ENCODE measurements around the gene CEP164.
"Not testable (repeated sequence)": the region's sequence is repeated elsewhere in the genome, so short reads cannot be mapped to it uniquely, and the experiment has no call there.

Gene CEP164

GRCh38 chr11:117305145-117305544, 22.5 kb upstream of the CEP164 start:
- DNase-seq (ENCODE audit: low spot score) = no peak

DNA sequence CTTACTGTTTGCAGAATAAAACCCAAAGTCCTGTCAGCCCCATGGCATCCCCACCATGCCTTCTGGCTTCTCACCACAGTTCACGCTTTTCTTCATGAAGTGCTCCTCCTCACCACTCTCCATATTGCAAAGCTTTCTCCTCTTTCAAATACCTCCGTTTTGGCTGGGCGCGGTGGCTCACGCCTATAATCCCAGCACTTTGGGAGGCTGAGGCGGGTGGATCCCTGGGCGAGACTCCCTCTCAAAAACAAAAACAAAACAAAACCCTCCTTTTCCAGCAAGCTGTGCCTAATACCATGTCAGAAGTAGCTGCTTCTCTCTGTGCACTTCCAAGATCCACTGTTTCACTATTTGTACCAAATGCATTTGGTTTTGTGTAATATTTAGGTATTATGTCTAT, 18.3 kb upstream of the CEP164 start:
- no peak for DNase-seq (ENCODE audit: low spot score)

- no peak for DNase-seq (ENCODE audit: low spot score)
Measured at GRCh38 chr11:117313091-117313490, 14.6 kb upstream of the CEP164 start.

- DNase-seq (ENCODE audit: low spot score) = no peak
Measured at GRCh38 chr11:117313828-117314768, 13.6 kb upstream of the CEP164 start.

- DNase-seq (ENCODE audit: low spot score) = no peak
Measured at GRCh38 chr11:117314840-117315239, 12.8 kb upstream of the CEP164 start.

DNA sequence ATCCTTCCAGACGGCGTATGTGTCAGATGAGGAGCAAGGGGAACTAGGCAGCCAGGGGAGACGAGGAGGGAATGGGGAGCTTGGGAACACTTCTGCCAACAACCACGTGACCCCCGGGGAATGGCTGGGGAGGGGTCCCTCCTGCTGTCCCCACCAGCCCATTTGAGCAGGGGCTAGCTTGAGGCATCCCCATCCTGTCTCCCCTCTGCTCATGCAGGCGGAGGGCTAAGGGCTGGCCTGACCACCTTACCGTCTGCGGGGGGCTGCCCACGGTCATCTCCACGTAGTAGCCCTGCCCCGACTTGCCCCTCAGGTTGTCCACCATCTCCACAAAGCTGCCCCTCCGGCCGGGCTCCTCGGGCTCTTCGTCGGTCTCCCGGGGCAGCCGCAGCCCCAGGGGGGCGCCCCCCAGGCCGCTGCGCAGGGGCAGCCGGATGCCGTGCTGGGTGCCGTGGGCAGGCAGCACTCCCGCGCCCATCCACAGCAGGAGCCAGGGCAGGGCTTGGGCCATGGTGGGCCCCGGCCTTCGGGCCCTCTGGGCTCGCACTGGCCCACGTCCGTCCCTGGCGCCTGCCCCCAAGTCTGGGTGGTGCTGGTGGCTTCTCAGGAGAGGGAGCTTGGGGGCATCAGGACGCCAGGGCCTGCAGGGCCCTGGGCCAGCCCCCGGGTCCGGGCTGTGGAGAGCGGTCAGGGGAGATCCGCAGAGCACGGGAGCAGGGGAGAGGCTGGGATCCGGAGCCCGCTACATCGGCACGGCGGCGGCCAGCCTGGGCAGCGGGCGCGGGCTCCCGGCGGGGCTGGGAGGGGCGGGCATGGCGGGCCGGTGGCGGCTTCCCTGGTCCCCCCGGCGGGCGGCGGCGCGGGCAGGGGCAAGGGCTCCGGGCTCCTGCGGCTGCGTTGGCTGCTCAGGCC, 12.1 kb upstream of the CEP164 start:
- DNase-seq (ENCODE audit: low spot score) = no peak

DNA sequence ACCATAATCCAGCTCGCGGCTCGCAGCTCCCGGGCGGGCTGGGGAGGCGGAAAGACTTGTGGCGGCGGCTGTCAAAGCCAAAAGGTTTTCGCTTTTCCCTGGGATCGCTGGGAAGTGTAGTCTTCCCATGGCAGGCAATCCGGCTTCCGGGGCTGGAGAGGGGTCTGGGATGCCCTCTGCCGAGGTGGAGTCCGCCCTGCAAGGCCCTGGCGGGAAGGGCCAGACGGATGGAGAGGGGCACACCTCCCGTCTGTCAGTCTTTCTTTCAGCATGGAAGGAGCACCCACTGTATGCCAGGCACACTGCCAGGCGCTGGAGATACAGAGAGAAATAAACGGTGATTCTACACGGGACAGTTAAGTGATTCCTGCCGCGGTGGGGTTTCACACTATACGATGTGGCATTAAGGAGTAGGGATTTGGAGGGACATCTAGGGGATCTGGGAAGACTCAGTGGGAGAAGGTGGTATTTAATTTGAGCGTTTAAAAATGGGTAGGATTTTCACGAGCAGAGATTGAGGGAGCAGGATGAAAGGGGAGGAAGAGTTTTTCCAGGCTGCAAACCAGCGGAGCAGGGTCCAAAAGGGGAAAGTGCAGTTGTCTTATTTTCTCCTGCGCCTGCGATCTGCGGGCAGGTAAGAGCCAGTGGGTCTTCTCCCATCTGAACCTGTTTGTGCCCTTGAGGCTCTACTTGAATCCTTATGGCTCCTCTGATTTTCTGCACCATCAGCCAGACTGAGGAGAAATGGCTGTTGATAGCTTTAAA, 11.3 kb upstream of the CEP164 start, which contains the start of gene BACE1:
Gene BACE1, minus strand, starts transcription at position 60 of the 765 bp plus-strand sequence. CDS start 461 bp downstream, outside the sequence.
- DNase-seq (ENCODE audit: low spot score) = peak; percentile 91

DNA sequence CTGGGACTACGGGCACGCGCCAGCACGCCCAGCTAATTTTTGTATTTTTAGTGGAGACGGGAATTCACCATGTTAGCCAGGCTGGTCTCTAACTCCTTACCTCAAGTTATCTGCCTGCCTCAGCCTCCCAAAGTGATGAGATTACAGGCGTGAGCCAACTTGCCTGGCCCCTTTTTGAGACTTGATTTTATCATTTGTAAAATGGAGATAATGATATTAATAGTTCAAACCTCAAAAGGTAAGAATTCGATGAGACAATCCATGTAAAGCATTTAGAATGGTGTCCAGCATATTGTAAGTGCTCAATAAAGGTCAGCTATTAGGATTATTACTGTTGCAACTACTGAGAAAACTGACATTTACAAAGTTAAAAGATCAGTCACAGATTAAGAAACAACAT, 8.9 kb upstream of the CEP164 start:
- no peak for DNase-seq (ENCODE audit: low spot score)

- no peak for DNase-seq (ENCODE audit: low spot score)
Measured at GRCh38 chr11:117319214-117319840, 8.3 kb upstream of the CEP164 start.

- DNase-seq (ENCODE audit: low spot score) = not testable (repeated sequence)
Measured at GRCh38 chr11:117327255-117327566, 443 bp upstream of the CEP164 start.

DNA sequence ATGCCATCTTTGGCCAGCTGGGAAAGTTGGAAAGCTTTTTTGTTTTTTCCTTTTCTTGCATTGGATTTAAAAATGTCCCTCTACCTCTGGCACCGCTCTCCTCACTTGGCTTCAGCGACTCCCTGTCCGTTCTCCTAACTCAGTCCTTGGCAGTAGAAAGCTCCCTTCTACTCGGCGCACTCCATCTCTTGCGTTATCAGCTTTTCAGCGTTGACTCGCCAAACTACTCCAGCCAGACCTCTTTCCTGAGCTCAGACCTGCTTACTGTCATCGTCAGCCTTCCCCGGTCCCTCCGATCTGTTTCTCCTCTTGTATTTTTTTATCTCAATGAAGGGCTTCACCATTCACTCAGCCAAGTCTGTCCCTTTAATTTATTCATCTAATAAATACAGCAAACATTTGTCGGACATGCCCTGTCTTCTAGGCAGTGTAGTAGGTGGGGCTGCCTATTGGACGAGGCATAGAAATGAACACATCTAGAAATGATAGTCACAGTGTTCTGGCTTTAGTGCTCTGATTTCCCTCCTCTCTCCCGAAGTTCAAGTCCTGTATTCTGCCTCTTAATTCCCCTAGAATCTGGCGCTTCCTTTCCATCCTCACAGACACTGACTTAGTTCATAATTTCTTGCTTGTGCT, 839 bp downstream of the CEP164 start:
- DNase-seq (ENCODE audit: low spot score) = no peak

DNA sequence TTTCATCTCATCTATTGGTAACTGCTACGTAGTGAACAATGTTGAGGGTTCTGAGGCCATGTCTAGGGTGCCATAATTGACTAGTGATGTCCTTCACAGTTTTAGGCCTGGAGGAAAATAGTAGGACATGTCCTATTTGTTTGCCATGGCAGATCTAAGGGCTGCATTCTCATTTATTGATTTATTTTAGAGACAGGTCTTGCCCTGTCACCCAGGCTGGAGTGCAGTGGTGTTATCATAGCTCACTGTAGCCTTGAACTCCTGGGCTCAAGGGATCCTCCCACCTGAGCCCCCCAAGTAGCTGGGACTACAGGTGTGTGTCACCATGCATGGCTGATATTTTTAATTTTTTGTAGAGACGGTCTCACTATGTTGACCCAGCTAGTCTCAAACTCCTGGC, 5.2 kb downstream of the CEP164 start:
- no peak for DNase-seq (ENCODE audit: low spot score)

GRCh38 chr11:117333917-117334316, 6.3 kb downstream of the CEP164 start:
- DNase-seq (ENCODE audit: low spot score) = peak; percentile 55

GRCh38 chr11:117334896-117335295, 7.2 kb downstream of the CEP164 start:
- DNase-seq (ENCODE audit: low spot score) = no peak

DNA sequence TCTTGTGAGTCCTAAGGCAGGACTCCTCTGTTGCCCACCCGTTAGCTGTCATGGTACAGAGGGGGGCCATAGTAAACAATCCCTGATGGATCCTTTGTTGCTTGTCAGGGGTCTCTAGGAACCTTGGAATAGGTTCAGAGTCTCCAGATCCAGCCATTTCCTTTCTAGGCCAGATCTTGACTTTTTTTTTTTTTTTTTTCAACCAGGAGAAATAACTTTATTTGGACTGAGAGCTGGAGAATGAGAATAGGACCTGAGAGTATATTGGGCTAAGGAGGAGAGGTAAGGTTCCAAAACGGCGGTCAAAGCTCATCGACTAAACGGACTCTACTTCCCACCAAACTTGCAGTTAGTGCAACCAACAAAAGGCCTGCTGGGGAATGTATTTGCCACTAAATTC, 7.7 kb downstream of the CEP164 start:
- DNase-seq (ENCODE audit: low spot score) = no peak

DNA sequence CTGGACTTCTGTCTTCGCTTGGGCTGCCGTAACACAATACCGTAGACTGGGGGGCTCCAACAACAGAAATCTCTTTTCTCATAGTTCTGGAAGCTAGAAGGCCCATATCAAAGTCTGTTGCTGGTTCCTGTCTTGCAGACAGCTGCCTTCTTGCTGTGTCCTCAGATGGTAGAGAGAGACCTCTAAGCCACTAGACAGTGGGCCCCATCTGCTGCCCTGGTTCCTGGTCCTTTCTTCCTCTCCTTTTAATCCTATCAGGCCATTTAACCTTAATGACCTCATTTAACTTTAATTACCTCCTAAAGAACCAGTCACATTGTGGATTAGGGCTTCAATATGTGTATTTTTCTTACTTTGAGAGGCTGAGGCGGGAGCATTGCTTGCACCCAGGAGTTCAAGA, 9.4 kb downstream of the CEP164 start:
- no peak for DNase-seq (ENCODE audit: low spot score)

DNA sequence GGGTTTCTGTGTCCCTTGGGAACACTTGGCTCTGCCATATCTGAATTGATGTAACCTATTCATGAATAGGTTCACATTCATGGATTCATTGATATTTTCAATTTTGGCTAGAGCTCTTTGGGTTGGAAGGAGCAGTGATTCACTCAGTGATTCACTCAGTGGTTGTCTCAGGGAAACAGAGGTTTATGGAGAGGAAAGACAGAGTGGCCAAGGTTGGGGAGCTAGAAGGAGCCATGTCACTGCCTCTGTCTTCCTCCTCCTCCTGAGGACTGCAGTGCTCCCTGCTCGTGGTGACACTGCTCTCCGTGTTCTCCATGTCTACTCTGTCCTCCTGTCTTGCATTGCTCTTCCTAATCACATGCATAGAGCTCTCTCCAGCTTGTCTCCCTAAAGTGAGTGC, 17.4 kb downstream of the CEP164 start:
- no peak for DNase-seq (ENCODE audit: low spot score)

- DNase-seq (ENCODE audit: low spot score) = no peak
Measured at GRCh38 chr11:117354550-117354949, 26.9 kb downstream of the CEP164 start.

GRCh38 chr11:117356126-117356890, 28.7 kb downstream of the CEP164 start:
- no peak for DNase-seq (ENCODE audit: low spot score)

DNA sequence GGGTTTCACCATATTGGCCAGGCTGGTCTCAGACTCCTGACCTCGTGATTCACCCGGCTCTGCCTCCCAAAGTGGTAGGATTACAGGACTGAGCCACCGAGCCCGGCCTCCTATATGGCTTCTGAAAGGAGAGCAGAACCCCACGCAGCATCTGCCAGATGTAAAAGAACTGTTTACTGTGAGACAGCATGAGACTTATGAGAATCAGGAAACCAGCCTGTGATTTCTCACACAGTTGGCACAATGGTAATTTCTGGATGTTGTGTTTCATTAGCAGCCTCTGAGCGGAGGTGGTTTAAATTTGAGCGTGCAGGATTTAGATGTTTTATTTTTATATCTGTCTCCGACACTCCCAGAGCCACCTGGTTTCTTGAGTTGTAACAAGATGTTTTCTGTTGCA, 33.8 kb downstream of the CEP164 start:
- peak; percentile 43 for DNase-seq (ENCODE audit: low spot score)

Data from putamen (tissue), 1 donor.